Kidney (tissue), 14 donors: Measurements from ENCODE around the gene B3GALT6. TPM values are rescaled to one million over a fixed set of nuclear protein-coding genes. Genes with fewer than 3 reads are reported as not detected.

ENCODE experiments used
- DNase-seq, 5 donors: peaks; one replicate each; pipeline ENCODE4 v3.0.0-alpha.2; 2013 to 2020
- FAIRE-seq: peaks from 2 replicates; lab custom pipeline; 2012; peaks lifted over from hg19 to GRCh38; lab: Jason Lieb, UNC
- H3K27ac ChIP-seq, 2 donors: one replicate each; pipeline ENCODE4 v1.7.0; 2013; ENCODE audit warnings: low read depth in 2 of 2, low read length in 2 of 2, inconsistent platforms in 1 of 2
- H3K27me3 ChIP-seq: one replicate; pipeline ENCODE4 v1.7.1; 2013; ENCODE audit warnings: low read length, inconsistent platforms; ENCODE audit not compliant: control insufficient read depth, insufficient read depth
- H3K36me3 ChIP-seq, 3 donors: one replicate each; pipeline versions ENCODE4 v1.7.0 to v1.7.1; 2013; ENCODE audit warnings: low read length in 3 of 3, control low read depth in 1 of 3, inconsistent platforms in 1 of 3; ENCODE audit not compliant: insufficient read depth in 3 of 3, control insufficient read depth in 2 of 3
- H3K4me1 ChIP-seq, 3 donors: one replicate each; pipeline versions ENCODE4 v1.7.0 to v1.7.1; 2013; ENCODE audit warnings: low read length in 3 of 3, inconsistent platforms in 1 of 3, low read depth in 1 of 3; ENCODE audit not compliant: control insufficient read depth in 2 of 3, insufficient read depth in 2 of 3
- H3K4me3 ChIP-seq, 3 donors: one replicate each; pipeline versions ENCODE4 v1.7.0 to v1.8.1; 2013; ENCODE audit warnings: low read length in 3 of 3, control low read depth in 1 of 3, inconsistent platforms in 1 of 3
- H3K9ac ChIP-seq, 3 donors: one replicate each; pipeline versions ENCODE4 v1.7.0 to v1.7.1; 2013; ENCODE audit warnings: low read length in 3 of 3, control low read depth in 1 of 3, inconsistent platforms in 1 of 3
- H3K9me3 ChIP-seq, 3 donors: one replicate each; pipeline versions ENCODE4 v1.7.0 to v1.7.1; 2013; ENCODE audit warnings: low read length in 3 of 3, control low read depth in 1 of 3, inconsistent platforms in 1 of 3; ENCODE audit not compliant: control insufficient read depth in 2 of 3, insufficient read depth in 1 of 3
- intact Hi-C: fragments of 100-400 bp; cut with DNase I; formaldehyde crosslinking; loops from one replicate; pipeline ENCODE4 v1.11.1; 2022
- polyA plus RNA-seq: library from polyadenylated mRNA; stranded (reverse); fragments of 350-450 nt; fragmentation: Illumina TruSeq; extraction: RNeasy Lipid Tissue Mini Kit (QIAGEN cat#74804); gene quantifications from one replicate; pipeline ENCODE4 v1.2.3, GENCODE V29; 2014; ENCODE audit warnings: low read depth, low replicate concordance; ENCODE audit not compliant: insufficient read depth
- total RNA-seq: library from RNA; stranded (reverse); fragmentation: NEBNext Ultra II Directional; extraction: Animal tissue kit (Norgen Biotek cat#: 25700); gene quantifications from one replicate; pipeline ENCODE4 v1.2.1, GENCODE V29; 2021
- TF ChIP-seq, protein P1 (sequence below): IDR thresholded peaks from 3 replicates; pipeline ENCODE4 v1.5.1; 2012; ENCODE audit warnings: mild to moderate bottlenecking, moderate library complexity, borderline replicate concordance; ENCODE audit not compliant: insufficient read depth; ENCODE audit errors: extremely low read depth
- donor health status: control.
- donor health status: control.
- donor health status: control.
- donor health status: control.
- donor health status: control.
- donor health status: DM: yes; HTN: yes; CAD: no.
- donor health status: Normal renal cell carcinoma (clear cell type).

B3GALT6 gene
- total and polyA plus RNA-seq, 2 donors from 2014 or later: 13.7 to 20.3 TPM

DNA sequence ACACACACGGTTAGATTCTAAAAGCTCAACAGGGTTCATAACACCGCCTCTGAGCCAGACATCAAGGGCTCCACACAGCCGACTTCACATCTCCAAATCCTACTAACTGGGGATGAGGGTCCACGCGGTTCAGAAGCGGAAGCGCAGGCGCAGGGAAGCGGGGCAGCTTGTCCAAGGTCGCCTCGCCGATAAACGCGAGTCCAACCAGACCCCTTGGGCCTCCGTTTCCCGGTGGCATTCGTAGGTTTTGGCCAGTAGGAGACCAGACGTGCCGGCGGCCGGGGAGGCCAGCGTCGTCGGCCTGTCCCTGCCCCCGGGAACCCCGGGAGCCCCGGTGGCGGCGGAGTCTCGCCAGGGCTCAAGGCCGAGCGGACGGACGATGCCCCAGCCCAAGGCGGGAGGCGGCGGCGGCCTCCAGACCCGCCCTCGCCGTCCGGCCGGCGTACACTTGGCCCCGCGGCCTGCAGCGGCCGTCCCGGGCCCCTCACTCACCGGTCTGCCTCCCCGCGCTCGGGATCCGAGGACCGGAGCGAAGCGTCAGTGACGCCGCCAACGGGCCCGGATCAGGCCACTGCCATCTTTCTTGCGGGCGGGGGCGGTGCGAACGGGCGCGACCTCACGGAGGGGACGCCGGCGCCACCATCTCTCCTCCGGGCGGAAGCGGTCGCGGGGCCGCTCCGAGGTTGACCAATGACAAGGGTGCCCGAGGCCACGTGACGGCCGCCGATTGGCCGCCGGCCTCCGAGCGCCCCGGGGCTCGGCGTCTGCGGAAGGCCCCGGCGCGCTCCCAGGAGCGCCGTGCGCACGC is 433 bp upstream of the B3GALT6 start, which contains the start of gene SDF4:
Gene SDF4, minus strand, starts transcription at position 602 of the 808 bp plus-strand sequence. CDS start 3,229 bp downstream, outside the sequence.
- Histone ChIP-seq H3K9ac (peak within 1 kb of the TSS; percentile 48 to 99 (median 85)), H3K36me3 (peaks cover 0 to 7% (median 6%) of the 10 kb centered on the region in 3 donors), H3K4me1 (peaks cover 0 to 25% (median 12%) of the 10 kb centered on the region in 3 donors), H3K4me3 (peak within 1 kb of the TSS; percentile 79 to 98 (median 93)), H3K27me3 (no peaks in the 10 kb centered on the region), H3K27ac (peak within 1 kb of the TSS; percentile 69 to 82), H3K9me3 (no peaks in the 10 kb centered on the region)
- DNase-seq (peak; percentile 97 to 99 (median 97)), FAIRE-seq (no peak)
- TF ChIP-seq, protein P1, sequence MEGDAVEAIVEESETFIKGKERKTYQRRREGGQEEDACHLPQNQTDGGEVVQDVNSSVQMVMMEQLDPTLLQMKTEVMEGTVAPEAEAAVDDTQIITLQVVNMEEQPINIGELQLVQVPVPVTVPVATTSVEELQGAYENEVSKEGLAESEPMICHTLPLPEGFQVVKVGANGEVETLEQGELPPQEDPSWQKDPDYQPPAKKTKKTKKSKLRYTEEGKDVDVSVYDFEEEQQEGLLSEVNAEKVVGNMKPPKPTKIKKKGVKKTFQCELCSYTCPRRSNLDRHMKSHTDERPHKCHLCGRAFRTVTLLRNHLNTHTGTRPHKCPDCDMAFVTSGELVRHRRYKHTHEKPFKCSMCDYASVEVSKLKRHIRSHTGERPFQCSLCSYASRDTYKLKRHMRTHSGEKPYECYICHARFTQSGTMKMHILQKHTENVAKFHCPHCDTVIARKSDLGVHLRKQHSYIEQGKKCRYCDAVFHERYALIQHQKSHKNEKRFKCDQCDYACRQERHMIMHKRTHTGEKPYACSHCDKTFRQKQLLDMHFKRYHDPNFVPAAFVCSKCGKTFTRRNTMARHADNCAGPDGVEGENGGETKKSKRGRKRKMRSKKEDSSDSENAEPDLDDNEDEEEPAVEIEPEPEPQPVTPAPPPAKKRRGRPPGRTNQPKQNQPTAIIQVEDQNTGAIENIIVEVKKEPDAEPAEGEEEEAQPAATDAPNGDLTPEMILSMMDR: no peak
- intact Hi-C loops: loop anchor here (10.0 kb wide), 1 partner anchor 107 kb away; no protein-coding TSS in a partner anchor

DNA sequence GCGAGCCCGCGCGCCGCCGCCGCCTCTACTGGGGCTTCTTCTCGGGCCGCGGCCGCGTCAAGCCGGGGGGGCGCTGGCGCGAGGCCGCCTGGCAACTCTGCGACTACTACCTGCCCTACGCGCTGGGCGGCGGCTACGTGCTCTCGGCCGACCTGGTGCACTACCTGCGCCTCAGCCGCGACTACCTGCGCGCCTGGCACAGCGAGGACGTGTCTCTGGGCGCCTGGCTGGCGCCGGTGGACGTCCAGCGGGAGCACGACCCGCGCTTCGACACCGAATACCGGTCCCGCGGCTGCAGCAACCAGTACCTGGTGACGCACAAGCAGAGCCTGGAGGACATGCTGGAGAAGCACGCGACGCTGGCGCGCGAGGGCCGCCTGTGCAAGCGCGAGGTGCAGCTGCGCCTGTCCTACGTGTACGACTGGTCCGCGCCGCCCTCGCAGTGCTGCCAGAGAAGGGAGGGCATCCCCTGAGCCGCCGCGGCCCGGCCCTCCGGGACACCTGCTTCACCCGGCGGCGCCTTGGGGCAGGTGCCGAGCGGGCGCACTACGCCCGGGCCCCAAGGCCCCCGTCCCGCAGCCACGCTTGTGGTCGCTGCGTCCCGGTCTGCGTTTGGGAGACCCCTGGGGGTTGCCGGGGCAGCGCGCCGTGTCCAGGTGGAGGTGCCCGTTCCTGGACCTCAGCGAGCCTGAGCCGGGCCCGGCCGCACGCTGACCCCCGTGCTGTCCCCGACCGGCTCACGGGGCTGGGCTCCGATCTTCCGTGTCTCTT is 944 bp downstream of the B3GALT6 start:
- no peak overlapping the region for H3K27ac ChIP-seq
- peak in 1 of 5 donors; percentile 74 for DNase-seq
- peak overlapping the region in 1 of 3 donors; percentile 25 for H3K4me3 ChIP-seq

DNA sequence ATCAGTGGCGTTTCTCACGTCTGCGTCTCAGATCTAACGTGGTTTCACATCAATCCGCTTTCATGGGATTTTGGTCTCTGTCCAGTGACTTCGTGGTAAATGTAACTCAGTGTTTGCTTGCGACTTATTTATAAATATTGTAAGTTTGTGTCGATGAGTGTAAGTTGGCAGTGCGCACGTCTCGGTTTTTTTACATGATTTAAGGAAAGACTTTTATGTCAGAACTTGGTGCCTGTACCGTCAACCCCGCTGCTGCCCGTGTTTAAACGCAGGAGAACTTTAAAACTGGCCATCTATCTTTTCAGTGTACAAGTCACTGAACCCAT is 1.5 kb downstream of the B3GALT6 start:
- H3K9ac ChIP-seq: no peak overlapping the region
- no peak for FAIRE-seq
- H3K9me3 ChIP-seq: no peaks in the 10 kb centered on the region
- DNase-seq: no peak
- H3K4me3 ChIP-seq: no peak overlapping the region
- H3K27me3 ChIP-seq: no peaks in the 10 kb centered on the region
- TF ChIP-seq, protein P1: no peak
- H3K4me1 ChIP-seq: peaks cover 0 to 25% (median 12%) of the 10 kb centered on the region in 3 donors
- H3K36me3 ChIP-seq: peaks cover 0 to 3% (median 0%) of the 10 kb centered on the region in 3 donors
- intact Hi-C loops: loop anchor here (10.0 kb wide), 1 partner anchor 109 kb away; no protein-coding TSS in a partner anchor
- H3K27ac ChIP-seq: no peak overlapping the region

More for the DNA sequence above, 944 bp downstream of the B3GALT6 start:
- peaks cover 0 to 25% (median 12%) of the 10 kb centered on the region in 3 donors for H3K4me1 ChIP-seq
- no peaks in the 10 kb centered on the region for H3K9me3 ChIP-seq
- FAIRE-seq: no peak
- TF ChIP-seq, protein P1: no peak
- peaks cover 0 to 6% (median 0%) of the 10 kb centered on the region in 3 donors for H3K36me3 ChIP-seq
- intact Hi-C loops: loop anchor here (10.0 kb wide), 1 partner anchor 108 kb away; no protein-coding TSS in a partner anchor
- H3K9ac ChIP-seq: no peak overlapping the region
- no peaks in the 10 kb centered on the region for H3K27me3 ChIP-seq
